Activated CD4-positive, alpha-beta T cell treated with anti-CD3 and anti-CD28 coated beads, Interleukin-2, amount 50 U/mL, for 48 hours (primary cell): ENCODE results near the gene NR6A1.
A peak's percentile ranks its signal among the peaks of the same experiment; 100 is the strongest.

Source experiments
- DNase-seq, 2 experiments: peaks; one replicate each; pipeline ENCODE4 v3.0.0-alpha.2; 2020

The NR6A1 gene

GRCh38 chr9:124512806-124513204 is 258.3 kb downstream of the NR6A1 start:
- DNase-seq, result no peak

GRCh38 chr9:124511891-124512805 is 259.0 kb downstream of the NR6A1 start:
- DNase-seq, result no peak

GRCh38 chr9:124511426-124511840 is 259.7 kb downstream of the NR6A1 start:
- DNase-seq, result no peak

GRCh38 chr9:124510650-124511425 is 260.3 kb downstream of the NR6A1 start:
- DNase-seq, result no peak

GRCh38 chr9:124507880-124508423 is 263.2 kb downstream of the NR6A1 start:
- no peak for DNase-seq

- DNase-seq, result no peak
Measured at GRCh38 chr9:124506931-124507879, 263.9 kb downstream of the NR6A1 start, which contains the start of gene NR5A1. TSS of gene NR5A1 (minus strand) at chr9:124507399. CDS start at chr9:124503395, 4,004 bp downstream.

GRCh38 chr9:124506433-124506832 is 264.7 kb downstream of the NR6A1 start:
- DNase-seq, result no peak

GRCh38 chr9:124505901-124506346 is 265.2 kb downstream of the NR6A1 start:
- no peak for DNase-seq

- DNase-seq, result no peak
Measured at GRCh38 chr9:124505006-124505900, 265.9 kb downstream of the NR6A1 start.

GRCh38 chr9:124504530-124505005 is 266.5 kb downstream of the NR6A1 start:
- DNase-seq, result no peak

- peak in 1 of 2 experiments; percentile 7 for DNase-seq
Measured at GRCh38 chr9:124503713-124504529, 267.2 kb downstream of the NR6A1 start.

- DNase-seq, result no peak
Measured at GRCh38 chr9:124502711-124503702, 268.1 kb downstream of the NR6A1 start.

GRCh38 chr9:124501771-124502320 is 269.3 kb downstream of the NR6A1 start:
- no peak for DNase-seq

GRCh38 chr9:124500796-124501611 is 270.1 kb downstream of the NR6A1 start:
- no peak for DNase-seq

- no peak for DNase-seq
Measured at GRCh38 chr9:124500028-124500795, 270.9 kb downstream of the NR6A1 start.

- DNase-seq, result no peak
Measured at GRCh38 chr9:124499216-124499615, 271.9 kb downstream of the NR6A1 start.
